HepG2 (cell line): ENCODE data around the gene FAM162B. TPM values are rescaled to one million over a fixed set of nuclear protein-coding genes. Genes with fewer than 3 reads are reported as not detected.

ENCODE experiments used
- ATAC-seq: fragments of 200-7000 bp; cut with Tn5 transposase; 3 replicates; pipeline ENCODE4 v1.9.1; 2020; ENCODE audit warnings: mild to moderate bottlenecking, moderate library complexity
- BruUV-seq: library from RNA; stranded (reverse); fragments of 400-500 nt; replicated peaks from 2 replicates; lab custom pipeline; 2021; lab: Mats Ljungman, UMichigan
- CTCF ChIA-PET: fragments of 300-600 bp; formaldehyde crosslinking; extraction: SDS; loops from one replicate; lab custom pipeline; 2021; ENCODE audit warnings: low total read pairs, inconsistent platforms, low intra/inter-chr PET ratio; lab: Yijun Ruan, JAX
- POLR2A ChIA-PET: fragments of 350-600 bp; sonication (Branson Sonifier 250); formaldehyde crosslinking; loops from one replicate; lab custom pipeline; 2020; ENCODE audit warnings: antibody characterized with exemption, inconsistent platforms; lab: Yijun Ruan, JAX
- DNase-seq: peaks from one replicate; pipeline ENCODE4 v3.0.0-alpha.2; 2015; ENCODE audit warnings: low spot score
- FAIRE-seq: peaks from 3 replicates; lab custom pipeline; 2011; peaks lifted over from hg19 to GRCh38; lab: Jason Lieb, UNC
- H2AFZ ChIP-seq: one replicate; pipeline ENCODE4 v1.6.1; 2011; ENCODE audit warnings: low read length, inconsistent platforms
- H3K27ac ChIP-seq: fragments of 300-600 bp; 3 replicates; pipeline ENCODE4 v1.8.0; 2011; ENCODE audit warnings: mixed run types, mild to moderate bottlenecking, mixed read lengths, low read length, inconsistent platforms; ENCODE audit not compliant: insufficient read depth; ENCODE audit errors: extremely low read length
- H3K27me3 ChIP-seq, 2 experiments: fragments of 200-600 bp in 1 of 2; 2 replicates in 1 of 2; 3 replicates in 1 of 2; pipeline versions ENCODE4 v1.6.0 to v1.8.0; 2011; ENCODE audit warnings: low read length in 2 of 2, mild to moderate bottlenecking in 2 of 2, moderate library complexity in 2 of 2, inconsistent platforms in 1 of 2; ENCODE audit not compliant: insufficient read depth in 2 of 2, control insufficient read depth in 1 of 2
- H3K36me3 ChIP-seq, 2 experiments: fragments of 200-600 bp in 1 of 2; replicated peaks in 1 of 2; 2 replicates in 1 of 2; 3 replicates in 1 of 2; pipeline versions ENCODE4 v1.5.1 to v1.8.0; 2011; ENCODE audit warnings: low read length in 2 of 2, inconsistent platforms in 1 of 2; ENCODE audit not compliant: insufficient read depth in 2 of 2, control insufficient read depth in 1 of 2
- H3K4me1 ChIP-seq: 2 replicates; pipeline ENCODE4 v1.5.1; 2012; ENCODE audit warnings: low read length, inconsistent platforms; ENCODE audit not compliant: insufficient read depth
- H3K4me2 ChIP-seq: 2 replicates; pipeline ENCODE4 v1.6.0; 2011; ENCODE audit warnings: low read depth, low read length, inconsistent platforms
- H3K4me3 ChIP-seq, 3 experiments: fragments of 200-600 bp in 1 of 3; sonication (generic), shearing (Covaris generic) in 1 of 3; replicated peaks in 1 of 3; 2 replicates each; pipeline ENCODE4 v1.5.1; 2011 to 2016; ENCODE audit warnings: low read length in 3 of 3, inconsistent platforms in 2 of 3, low read depth in 2 of 3, mild to moderate bottlenecking in 2 of 3, control low read depth in 1 of 3, mixed read lengths in 1 of 3; ENCODE audit not compliant: insufficient read depth in 1 of 3
- H3K79me2 ChIP-seq: one replicate; pipeline ENCODE4 v1.6.1; 2011; ENCODE audit warnings: low read length, inconsistent platforms; ENCODE audit not compliant: insufficient read depth
- H3K9ac ChIP-seq: 2 replicates; pipeline ENCODE4 v1.6.0; 2011; ENCODE audit warnings: mild to moderate bottlenecking, low read depth, low read length, inconsistent platforms; ENCODE audit not compliant: insufficient read depth
- H3K9me3 ChIP-seq: 2 replicates; pipeline ENCODE4 v1.5.1; 2012; ENCODE audit warnings: mild to moderate bottlenecking, low read length
- H4K20me1 ChIP-seq: 2 replicates; pipeline ENCODE4 v1.6.0; 2011; ENCODE audit warnings: inconsistent platforms, mild to moderate bottlenecking, low read length, moderate library complexity; ENCODE audit not compliant: insufficient read depth
- AFF4 ChIP-seq: sonication (generic); formaldehyde crosslinking; IDR thresholded peaks from 2 replicates; pipeline ENCODE4 v1.4.0; 2020; ENCODE audit warnings: missing genetic modification reagents
- CAMTA2 ChIP-seq: sonication (generic); formaldehyde crosslinking; IDR thresholded peaks from 2 replicates; pipeline ENCODE4 v1.4.0; 2020; ENCODE audit warnings: mild to moderate bottlenecking, missing genetic modification reagents, borderline replicate concordance
- CC2D1A ChIP-seq: sonication (generic); formaldehyde crosslinking; IDR thresholded peaks from 2 replicates; pipeline ENCODE4 v1.8.1; 2023; ENCODE audit warnings: mild to moderate bottlenecking, missing genetic modification reagents
- DDIT3 ChIP-seq: sonication (generic); formaldehyde crosslinking; IDR thresholded peaks from 2 replicates; pipeline ENCODE4 v1.4.0; 2020; ENCODE audit warnings: mild to moderate bottlenecking, missing genetic modification reagents
- FOXA1 ChIP-seq, 2 experiments: fragments of 450-650 bp in 1 of 2; sonication (generic) in 1 of 2; formaldehyde crosslinking in 1 of 2; IDR thresholded peaks; 2 replicates each; pipeline versions ENCODE4 v1.4.0 to v1.6.1; 2016 to 2020; ENCODE audit warnings: missing genetic modification reagents in 1 of 2
- GATAD1 ChIP-seq: IDR thresholded peaks from 2 replicates; pipeline ENCODE4 v1.6.1; 2016; ENCODE audit warnings: missing genetic modification reagents, missing compliant biosample characterization
- HNRNPH1 ChIP-seq: fragments of 200-400 bp; formaldehyde crosslinking; optimal IDR thresholded peaks from 2 replicates; pipeline ENCODE3; 2017; ENCODE audit warnings: mild to moderate bottlenecking, low read depth, low read length
- IRX3 ChIP-seq: sonication (generic); formaldehyde crosslinking; IDR thresholded peaks from 2 replicates; pipeline ENCODE4 v1.8.1; 2023; ENCODE audit warnings: mild to moderate bottlenecking, low read depth, missing genetic modification reagents, borderline replicate concordance
- NR0B2 ChIP-seq: sonication (generic); formaldehyde crosslinking; IDR thresholded peaks from 2 replicates; pipeline ENCODE4 v1.4.0; 2020; ENCODE audit warnings: mild to moderate bottlenecking, missing genetic modification reagents
- THAP9 ChIP-seq: sonication (generic); formaldehyde crosslinking; IDR thresholded peaks from 2 replicates; pipeline ENCODE4; 2020; ENCODE audit warnings: missing genetic modification reagents, mild to moderate bottlenecking, borderline replicate concordance
- ZBTB49 ChIP-seq: sonication (generic); formaldehyde crosslinking; IDR thresholded peaks from 2 replicates; pipeline ENCODE4 v1.4.0; 2020; ENCODE audit warnings: missing genetic modification reagents, borderline replicate concordance
- whole genome bisulfite sequencing: methylation state at CpG from one replicate; pipeline ENCODE4 v1.1.6; 2017; ENCODE audit warnings: low lambda C conversion rate; 5-methylcytosine and 5-hydroxymethylcytosine counted together
- in situ Hi-C: cut with HindIII; loops from 2 replicates; pipeline ENCODE4 v1.10.0; 2017; ENCODE audit warnings: low pct_unique_long_range_greater_than_20kb; ENCODE audit not compliant: extremely low pct_ligation_motif_present
- intact Hi-C: fragments of 100-400 bp; cut with micrococcal nuclease; formaldehyde crosslinking; loops from one replicate; pipeline ENCODE4 v1.10.0; 2022; ENCODE audit not compliant: unreplicated experiment
- polyA plus RNA-seq, 8 experiments: library from polyadenylated mRNA; depleted of rRNA in 3 of 8; stranded (reverse) in 7 of 8; unstranded in 1 of 8; fragments of >200 nt; fragmentation: Illumina TruSeq in 4 of 8; extraction: Trizol in 4 of 8; gene quantifications; 2 replicates each; pipeline versions ENCODE4 v1.2.1 to v1.2.3, GENCODE V29; 2011 to 2016; ENCODE audit warnings: low read depth in 4 of 8, missing spikeins in 1 of 8, mixed read lengths in 1 of 8; ENCODE audit not compliant: insufficient read depth in 1 of 8
- total RNA-seq, 5 experiments: library from RNA; depleted of rRNA; stranded (reverse); fragments of >200 nt; fragmentation: Illumina TruSeq; extraction: Trizol; gene quantifications; 2 replicates each; pipeline ENCODE4 v1.2.3, GENCODE V29; 2016; ENCODE audit warnings: low read depth in 1 of 5

FAM162B gene
- total and polyA plus RNA-seq, 2 of the 13 experiments (the other 11 are each of a cell fraction or from before 2014, with no cell fraction given): not detected

- ChIA-PET CTCF (no interaction called here), POLR2A (no interaction called here)
- in situ Hi-C loops (no loop called here), intact Hi-C loops (no loop called here)
- Histone ChIP-seq H4K20me1 (no peaks in the 10 kb centered on the region), H2AFZ (no peak overlapping the region), H3K4me2 (no peak overlapping the region), H3K9ac (no peak overlapping the region), H3K36me3 (no peaks in the 10 kb centered on the region), H3K79me2 (no peaks in the 10 kb centered on the region), H3K27me3 (peaks cover 0 to 31% of the 10 kb centered on the region in 2 experiments; a peak in 4 of 5 replicates), H3K4me1 (peaks cover 15% of the 10 kb centered on the region; the same call in 1 of the 2 replicates), H3K4me3 (no peak overlapping the region), H3K27ac (no peak overlapping the region), H3K9me3 (no peaks in the 10 kb centered on the region)
- no TSS peak for BruUV-seq
- no peak for TF ChIP-seq NR0B2 (CRISPR knock-in tag)
- TF ChIP-seq CAMTA2: no peak
- TF ChIP-seq IRX3: no peak
- TF ChIP-seq FOXA1 (IDR thresholded peaks at IDR 0.05): no peak
- TF ChIP-seq FOXA1 (CRISPR knock-in tag; IDR thresholded peaks at IDR 0.05): no peak
- no peak for TF ChIP-seq GATAD1
- no peak for TF ChIP-seq AFF4 (CRISPR knock-in tag)
- no peak for TF ChIP-seq THAP9 (CRISPR knock-in tag)
- no peak for TF ChIP-seq DDIT3 (CRISPR knock-in tag)
- TF ChIP-seq ZBTB49 (CRISPR knock-in tag): no peak
- TF ChIP-seq CC2D1A (CRISPR knock-in tag): no peak
- no peak for TF ChIP-seq HNRNPH1
- WGBS: 9% methylated on average over 4 of the region's 4 CpGs
- DNase-seq: no peak
- ATAC-seq: no peak
- FAIRE-seq: no peak
Observed at GRCh38 chr6:116761779-116762178, 3.7 kb downstream of the FAM162B start.
